HEK293 (cell line): ENCODE data around the gene JPH3.

Experiments used
- FEZF1 ChIP-seq: fragments of 450-650 bp; formaldehyde crosslinking; IDR thresholded peaks from 2 replicates; pipeline ENCODE4 v1.5.1; 2016; ENCODE audit warnings: missing biosample characterization, missing genetic modification characterization
- GLIS2 ChIP-seq: fragments of 450-650 bp; formaldehyde crosslinking; IDR thresholded peaks from 2 replicates; pipeline ENCODE4 v1.5.1; 2016; ENCODE audit warnings: missing biosample characterization, missing genetic modification characterization
- HOXC10 ChIP-seq: sonication (generic); formaldehyde crosslinking; IDR thresholded peaks from 2 replicates; pipeline ENCODE4 v1.8.1; 2023; ENCODE audit warnings: mild to moderate bottlenecking, missing genetic modification reagents
- KLF9 ChIP-seq: fragments of 450-650 bp; formaldehyde crosslinking; IDR thresholded peaks from 2 replicates; pipeline ENCODE4 v1.5.1; 2016; ENCODE audit warnings: missing biosample characterization, missing genetic modification characterization, low read depth
- RBAK ChIP-seq: fragments of 450-650 bp; formaldehyde crosslinking; IDR thresholded peaks from 2 replicates; pipeline ENCODE4 v1.5.1; 2016; ENCODE audit warnings: missing biosample characterization, missing genetic modification characterization
- REPIN1 ChIP-seq: fragments of 450-650 bp; formaldehyde crosslinking; IDR thresholded peaks from 2 replicates; pipeline ENCODE4 v1.5.1; 2017; ENCODE audit warnings: missing biosample characterization, missing genetic modification characterization, low read depth
- ZBTB17 ChIP-seq: fragments of 450-650 bp; formaldehyde crosslinking; IDR thresholded peaks from 2 replicates; pipeline ENCODE4 v1.5.1; 2016; ENCODE audit warnings: missing biosample characterization, missing genetic modification characterization
- ZNF10 ChIP-seq: fragments of 450-650 bp; formaldehyde crosslinking; IDR thresholded peaks from 2 replicates; pipeline ENCODE4 v1.5.1; 2017; ENCODE audit warnings: missing biosample characterization, missing genetic modification characterization
- ZNF138 ChIP-seq: fragments of 450-650 bp; formaldehyde crosslinking; IDR thresholded peaks from 2 replicates; pipeline ENCODE4 v1.5.1; 2016; ENCODE audit warnings: missing biosample characterization, missing genetic modification characterization, borderline replicate concordance
- ZNF146 ChIP-seq: fragments of 450-650 bp; formaldehyde crosslinking; IDR thresholded peaks from 2 replicates; pipeline ENCODE4 v1.5.1; 2016; ENCODE audit warnings: missing biosample characterization, missing genetic modification characterization
- ZNF157 ChIP-seq: fragments of 450-650 bp; formaldehyde crosslinking; IDR thresholded peaks from 2 replicates; pipeline ENCODE4 v1.5.1; 2016; ENCODE audit warnings: missing biosample characterization, missing genetic modification characterization
- ZNF175 ChIP-seq: fragments of 450-650 bp; formaldehyde crosslinking; IDR thresholded peaks from 2 replicates; pipeline ENCODE4 v1.5.1; 2016; ENCODE audit warnings: missing biosample characterization, missing genetic modification characterization
- ZNF184 ChIP-seq: fragments of 450-650 bp; IDR thresholded peaks from 2 replicates; pipeline ENCODE4 v1.5.1; 2018; ENCODE audit warnings: missing biosample characterization, mild to moderate bottlenecking, missing genetic modification characterization
- ZNF221 ChIP-seq: fragments of 450-650 bp; formaldehyde crosslinking; IDR thresholded peaks from 2 replicates; pipeline ENCODE4 v1.5.1; 2017; ENCODE audit warnings: missing biosample characterization, missing genetic modification characterization, borderline replicate concordance
- ZNF292 ChIP-seq: fragments of 450-650 bp; formaldehyde crosslinking; IDR thresholded peaks from 2 replicates; pipeline ENCODE4 v1.5.1; 2016; ENCODE audit warnings: low read depth, missing biosample characterization, missing genetic modification characterization, borderline replicate concordance
- ZNF433 ChIP-seq: fragments of 450-650 bp; formaldehyde crosslinking; IDR thresholded peaks from 2 replicates; pipeline ENCODE4 v1.5.1; 2016; ENCODE audit warnings: missing biosample characterization, missing genetic modification characterization, low read depth
- ZNF473 ChIP-seq: fragments of 450-650 bp; formaldehyde crosslinking; IDR thresholded peaks from 2 replicates; pipeline ENCODE4 v1.5.1; 2017; ENCODE audit warnings: missing biosample characterization, missing genetic modification characterization
- ZNF48 ChIP-seq: fragments of 450-650 bp; formaldehyde crosslinking; IDR thresholded peaks from 2 replicates; pipeline ENCODE4 v1.5.1; 2016; ENCODE audit warnings: missing biosample characterization, missing genetic modification characterization
- ZNF558 ChIP-seq: fragments of 450-650 bp; formaldehyde crosslinking; IDR thresholded peaks from 2 replicates; pipeline ENCODE4 v1.5.1; 2016; ENCODE audit warnings: missing biosample characterization, missing genetic modification characterization
- ZNF670 ChIP-seq: fragments of 450-650 bp; formaldehyde crosslinking; IDR thresholded peaks from 2 replicates; pipeline ENCODE4 v1.5.1; 2016; ENCODE audit warnings: missing biosample characterization, missing genetic modification characterization, low read depth
- ZNF677 ChIP-seq: fragments of 450-650 bp; IDR thresholded peaks from 2 replicates; pipeline ENCODE4 v1.5.0; 2018; ENCODE audit warnings: missing biosample characterization, mild to moderate bottlenecking, missing genetic modification characterization, moderate library complexity
- ZNF777 ChIP-seq: fragments of 450-650 bp; formaldehyde crosslinking; IDR thresholded peaks from 2 replicates; pipeline ENCODE4 v1.5.1; 2017; ENCODE audit warnings: missing biosample characterization, missing genetic modification characterization, borderline replicate concordance
- ZNF792 ChIP-seq: fragments of 450-650 bp; formaldehyde crosslinking; IDR thresholded peaks from 2 replicates; pipeline ENCODE4 v1.5.1; 2016; ENCODE audit warnings: missing biosample characterization, missing genetic modification characterization
- ZSCAN23 ChIP-seq: fragments of 450-650 bp; formaldehyde crosslinking; IDR thresholded peaks from 2 replicates; pipeline ENCODE4 v1.5.1; 2016; ENCODE audit warnings: missing biosample characterization, missing genetic modification characterization
- TF ChIP-seq, protein P1 (sequence below): fragments of 450-650 bp; formaldehyde crosslinking; IDR thresholded peaks from 2 replicates; pipeline ENCODE4 v1.5.1; 2016; ENCODE audit warnings: missing biosample characterization, missing genetic modification characterization
- TF ChIP-seq, protein P2 (sequence below): fragments of 450-650 bp; formaldehyde crosslinking; conservative IDR thresholded peaks from 2 replicates; pipeline ENCODE4 v1.5.1; 2016; ENCODE audit warnings: low read depth, missing biosample characterization, missing genetic modification characterization
- TF ChIP-seq, protein P3 (sequence below): fragments of 450-650 bp; formaldehyde crosslinking; IDR thresholded peaks from 2 replicates; pipeline ENCODE4 v1.5.1; 2016; ENCODE audit warnings: missing biosample characterization, missing genetic modification characterization
- TF ChIP-seq, protein P4 (sequence below): fragments of 450-650 bp; formaldehyde crosslinking; IDR thresholded peaks from 2 replicates; pipeline ENCODE4 v1.5.1; 2016; ENCODE audit warnings: missing biosample characterization, missing genetic modification characterization
- TF ChIP-seq, protein P5 (sequence below): fragments of 450-650 bp; formaldehyde crosslinking; IDR thresholded peaks from 2 replicates; pipeline ENCODE4 v1.5.1; 2016; ENCODE audit warnings: missing biosample characterization, missing genetic modification characterization

JPH3 gene

DNA sequence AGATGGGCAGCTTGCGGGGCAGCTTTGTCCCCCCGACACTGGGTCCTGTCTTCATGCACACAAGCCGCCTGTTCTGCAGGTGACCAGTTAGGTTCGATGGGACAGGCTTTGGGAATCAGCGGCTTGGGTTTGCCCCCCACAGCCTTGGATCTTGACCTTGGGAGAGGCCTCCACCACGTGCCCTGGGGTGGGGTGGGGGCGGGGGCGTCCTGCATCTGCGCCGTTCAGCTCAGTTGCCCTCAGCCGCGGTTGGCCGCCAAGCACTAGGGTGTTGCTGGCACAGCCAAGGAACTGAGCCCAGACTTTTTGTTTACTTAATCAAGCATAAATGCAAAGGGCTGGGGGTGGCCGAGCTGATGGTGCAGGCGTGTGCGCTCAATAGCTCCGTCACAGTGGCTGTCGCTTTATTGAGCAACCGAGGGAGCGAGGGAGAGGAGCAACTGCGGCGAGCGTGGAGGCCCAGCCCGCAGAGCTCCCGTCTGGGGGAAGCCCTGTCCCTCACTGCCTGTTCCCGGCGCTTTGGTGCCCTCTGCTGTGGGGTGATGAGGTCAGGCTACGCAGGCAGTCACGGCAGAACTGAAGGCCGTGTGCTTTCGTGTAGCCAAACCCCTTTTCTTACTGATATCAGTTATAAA is 33.9 kb downstream of the JPH3 start (continued):
- no peak for TF ChIP-seq ZNF157
- no peak for TF ChIP-seq ZNF48 (tag by site-specific recombination)
- TF ChIP-seq ZSCAN23 (tag by site-specific recombination), result no peak
- TF ChIP-seq, protein P1, sequence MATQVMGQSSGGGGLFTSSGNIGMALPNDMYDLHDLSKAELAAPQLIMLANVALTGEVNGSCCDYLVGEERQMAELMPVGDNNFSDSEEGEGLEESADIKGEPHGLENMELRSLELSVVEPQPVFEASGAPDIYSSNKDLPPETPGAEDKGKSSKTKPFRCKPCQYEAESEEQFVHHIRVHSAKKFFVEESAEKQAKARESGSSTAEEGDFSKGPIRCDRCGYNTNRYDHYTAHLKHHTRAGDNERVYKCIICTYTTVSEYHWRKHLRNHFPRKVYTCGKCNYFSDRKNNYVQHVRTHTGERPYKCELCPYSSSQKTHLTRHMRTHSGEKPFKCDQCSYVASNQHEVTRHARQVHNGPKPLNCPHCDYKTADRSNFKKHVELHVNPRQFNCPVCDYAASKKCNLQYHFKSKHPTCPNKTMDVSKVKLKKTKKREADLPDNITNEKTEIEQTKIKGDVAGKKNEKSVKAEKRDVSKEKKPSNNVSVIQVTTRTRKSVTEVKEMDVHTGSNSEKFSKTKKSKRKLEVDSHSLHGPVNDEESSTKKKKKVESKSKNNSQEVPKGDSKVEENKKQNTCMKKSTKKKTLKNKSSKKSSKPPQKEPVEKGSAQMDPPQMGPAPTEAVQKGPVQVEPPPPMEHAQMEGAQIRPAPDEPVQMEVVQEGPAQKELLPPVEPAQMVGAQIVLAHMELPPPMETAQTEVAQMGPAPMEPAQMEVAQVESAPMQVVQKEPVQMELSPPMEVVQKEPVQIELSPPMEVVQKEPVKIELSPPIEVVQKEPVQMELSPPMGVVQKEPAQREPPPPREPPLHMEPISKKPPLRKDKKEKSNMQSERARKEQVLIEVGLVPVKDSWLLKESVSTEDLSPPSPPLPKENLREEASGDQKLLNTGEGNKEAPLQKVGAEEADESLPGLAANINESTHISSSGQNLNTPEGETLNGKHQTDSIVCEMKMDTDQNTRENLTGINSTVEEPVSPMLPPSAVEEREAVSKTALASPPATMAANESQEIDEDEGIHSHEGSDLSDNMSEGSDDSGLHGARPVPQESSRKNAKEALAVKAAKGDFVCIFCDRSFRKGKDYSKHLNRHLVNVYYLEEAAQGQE (tag by site-specific recombination), result no peak
- no peak for TF ChIP-seq ZNF221 (tag by site-specific recombination)
- TF ChIP-seq ZNF175 (tag by site-specific recombination), result no peak
- TF ChIP-seq ZNF777, result no peak
- no peak for TF ChIP-seq GLIS2 (tag by site-specific recombination)
- no peak for TF ChIP-seq RBAK (tag by site-specific recombination)
- TF ChIP-seq FEZF1 (tag by site-specific recombination), result no peak
- TF ChIP-seq, protein P2, sequence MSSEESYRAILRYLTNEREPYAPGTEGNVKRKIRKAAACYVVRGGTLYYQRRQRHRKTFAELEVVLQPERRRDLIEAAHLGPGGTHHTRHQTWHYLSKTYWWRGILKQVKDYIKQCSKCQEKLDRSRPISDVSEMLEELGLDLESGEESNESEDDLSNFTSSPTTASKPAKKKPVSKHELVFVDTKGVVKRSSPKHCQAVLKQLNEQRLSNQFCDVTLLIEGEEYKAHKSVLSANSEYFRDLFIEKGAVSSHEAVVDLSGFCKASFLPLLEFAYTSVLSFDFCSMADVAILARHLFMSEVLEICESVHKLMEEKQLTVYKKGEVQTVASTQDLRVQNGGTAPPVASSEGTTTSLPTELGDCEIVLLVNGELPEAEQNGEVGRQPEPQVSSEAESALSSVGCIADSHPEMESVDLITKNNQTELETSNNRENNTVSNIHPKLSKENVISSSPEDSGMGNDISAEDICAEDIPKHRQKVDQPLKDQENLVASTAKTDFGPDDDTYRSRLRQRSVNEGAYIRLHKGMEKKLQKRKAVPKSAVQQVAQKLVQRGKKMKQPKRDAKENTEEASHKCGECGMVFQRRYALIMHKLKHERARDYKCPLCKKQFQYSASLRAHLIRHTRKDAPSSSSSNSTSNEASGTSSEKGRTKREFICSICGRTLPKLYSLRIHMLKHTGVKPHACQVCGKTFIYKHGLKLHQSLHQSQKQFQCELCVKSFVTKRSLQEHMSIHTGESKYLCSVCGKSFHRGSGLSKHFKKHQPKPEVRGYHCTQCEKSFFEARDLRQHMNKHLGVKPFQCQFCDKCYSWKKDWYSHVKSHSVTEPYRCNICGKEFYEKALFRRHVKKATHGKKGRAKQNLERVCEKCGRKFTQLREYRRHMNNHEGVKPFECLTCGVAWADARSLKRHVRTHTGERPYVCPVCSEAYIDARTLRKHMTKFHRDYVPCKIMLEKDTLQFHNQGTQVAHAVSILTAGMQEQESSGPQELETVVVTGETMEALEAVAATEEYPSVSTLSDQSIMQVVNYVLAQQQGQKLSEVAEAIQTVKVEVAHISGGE (tag by site-specific recombination), result no peak
- TF ChIP-seq ZNF292 (tag by site-specific recombination), result no peak
- TF ChIP-seq ZNF670 (tag by site-specific recombination), result no peak
- TF ChIP-seq ZNF677 (tag by site-specific recombination), result no peak
- TF ChIP-seq, protein P3, sequence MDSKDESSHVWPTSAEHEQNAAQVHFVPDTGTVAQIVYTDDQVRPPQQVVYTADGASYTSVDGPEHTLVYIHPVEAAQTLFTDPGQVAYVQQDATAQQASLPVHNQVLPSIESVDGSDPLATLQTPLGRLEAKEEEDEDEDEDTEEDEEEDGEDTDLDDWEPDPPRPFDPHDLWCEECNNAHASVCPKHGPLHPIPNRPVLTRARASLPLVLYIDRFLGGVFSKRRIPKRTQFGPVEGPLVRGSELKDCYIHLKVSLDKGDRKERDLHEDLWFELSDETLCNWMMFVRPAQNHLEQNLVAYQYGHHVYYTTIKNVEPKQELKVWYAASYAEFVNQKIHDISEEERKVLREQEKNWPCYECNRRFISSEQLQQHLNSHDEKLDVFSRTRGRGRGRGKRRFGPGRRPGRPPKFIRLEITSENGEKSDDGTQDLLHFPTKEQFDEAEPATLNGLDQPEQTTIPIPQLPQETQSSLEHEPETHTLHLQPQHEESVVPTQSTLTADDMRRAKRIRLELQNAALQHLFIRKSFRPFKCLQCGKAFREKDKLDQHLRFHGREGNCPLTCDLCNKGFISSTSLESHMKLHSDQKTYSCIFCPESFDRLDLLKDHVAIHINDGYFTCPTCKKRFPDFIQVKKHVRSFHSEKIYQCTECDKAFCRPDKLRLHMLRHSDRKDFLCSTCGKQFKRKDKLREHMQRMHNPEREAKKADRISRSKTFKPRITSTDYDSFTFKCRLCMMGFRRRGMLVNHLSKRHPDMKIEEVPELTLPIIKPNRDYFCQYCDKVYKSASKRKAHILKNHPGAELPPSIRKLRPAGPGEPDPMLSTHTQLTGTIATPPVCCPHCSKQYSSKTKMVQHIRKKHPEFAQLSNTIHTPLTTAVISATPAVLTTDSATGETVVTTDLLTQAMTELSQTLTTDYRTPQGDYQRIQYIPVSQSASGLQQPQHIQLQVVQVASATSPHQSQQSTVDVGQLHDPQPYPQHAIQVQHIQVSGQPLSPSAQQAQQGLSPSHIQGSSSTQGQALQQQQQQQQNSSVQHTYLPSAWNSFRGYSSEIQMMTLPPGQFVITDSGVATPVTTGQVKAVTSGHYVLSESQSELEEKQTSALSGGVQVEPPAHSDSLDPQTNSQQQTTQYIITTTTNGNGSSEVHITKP (tag by site-specific recombination), result peak; percentile 54
- TF ChIP-seq ZNF473 (tag by site-specific recombination), result no peak
- TF ChIP-seq ZNF558 (tag by site-specific recombination), result no peak
- TF ChIP-seq ZNF146 (tag by site-specific recombination), result no peak
- TF ChIP-seq ZNF433, result no peak
- TF ChIP-seq HOXC10 (CRISPR knock-in tag), result no peak
- peak; percentile 61 for TF ChIP-seq ZBTB17 (tag by site-specific recombination)
- no peak for TF ChIP-seq KLF9 (tag by site-specific recombination)
- no peak for TF ChIP-seq ZNF792 (tag by site-specific recombination)
- TF ChIP-seq, protein P4, sequence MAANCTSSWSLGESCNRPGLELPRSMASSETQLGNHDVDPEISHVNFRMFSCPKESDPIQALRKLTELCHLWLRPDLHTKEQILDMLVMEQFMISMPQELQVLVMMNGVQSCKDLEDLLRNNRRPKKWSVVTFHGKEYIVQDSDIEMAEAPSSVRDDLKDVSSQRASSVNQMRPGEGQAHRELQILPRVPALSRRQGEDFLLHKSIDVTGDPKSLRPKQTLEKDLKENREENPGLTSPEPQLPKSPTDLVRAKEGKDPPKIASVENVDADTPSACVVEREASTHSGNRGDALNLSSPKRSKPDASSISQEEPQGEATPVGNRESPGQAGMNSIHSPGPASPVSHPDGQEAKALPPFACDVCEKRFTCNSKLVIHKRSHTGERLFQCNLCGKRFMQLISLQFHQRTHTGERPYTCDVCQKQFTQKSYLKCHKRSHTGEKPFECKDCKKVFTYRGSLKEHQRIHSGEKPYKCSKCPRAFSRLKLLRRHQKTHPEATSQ, result no peak
- no peak for TF ChIP-seq ZNF184 (tag by site-specific recombination)
- no peak for TF ChIP-seq REPIN1 (tag by site-specific recombination)
- TF ChIP-seq ZNF10 (tag by site-specific recombination), result no peak
- TF ChIP-seq, protein P5, sequence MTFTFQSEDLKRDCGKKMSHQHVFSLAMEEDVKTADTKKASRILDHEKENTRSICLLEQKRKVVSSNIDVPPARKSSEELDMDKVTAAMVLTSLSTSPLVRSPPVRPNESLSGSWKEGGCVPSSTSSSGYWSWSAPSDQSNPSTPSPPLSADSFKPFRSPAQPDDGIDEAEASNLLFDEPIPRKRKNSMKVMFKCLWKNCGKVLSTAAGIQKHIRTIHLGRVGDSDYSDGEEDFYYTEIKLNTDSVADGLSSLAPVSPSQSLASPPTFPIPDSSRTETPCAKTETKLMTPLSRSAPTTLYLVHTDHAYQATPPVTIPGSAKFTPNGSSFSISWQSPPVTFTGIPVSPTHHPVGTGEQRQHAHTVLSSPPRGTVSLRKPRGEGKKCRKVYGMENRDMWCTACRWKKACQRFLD (tag by site-specific recombination), result no peak
- no peak for TF ChIP-seq ZNF138 (tag by site-specific recombination)
